IMR-90 (cell line): ENCODE data around the gene PTPN11. TPM values are rescaled to one million over a fixed set of nuclear protein-coding genes. Genes with fewer than 3 reads are reported as not detected.

Experiments
- ATAC-seq: fragments of 200-7000 bp; cut with Tn5 transposase; 2 replicates; pipeline ENCODE4 v1.9.1; 2020; ENCODE audit warnings: low read depth, mild to moderate bottlenecking, moderate library complexity
- BruUV-seq: library from RNA; stranded (reverse); fragments of 400-500 nt; replicated peaks from 2 replicates; lab custom pipeline; 2021; lab: Mats Ljungman, UMichigan
- CTCF ChIA-PET: fragments of 300-600 bp; formaldehyde crosslinking; extraction: SDS; loops from one replicate; lab custom pipeline; 2021; ENCODE audit warnings: antibody characterized with exemption; lab: Yijun Ruan, JAX
- POLR2A ChIA-PET: fragments of 300-600 bp; sonication (Branson Sonifier 250); formaldehyde crosslinking; loops from one replicate; lab custom pipeline; 2022; ENCODE audit warnings: antibody characterized with exemption; ENCODE audit not compliant: unreplicated experiment; lab: Charles Lee
- DNase-seq: peaks from one replicate; pipeline ENCODE4 v3.0.0; 2013
- H2AFZ ChIP-seq: replicated peaks from 2 replicates; pipeline ENCODE3; 2013; ENCODE audit warnings: low read length, mild to moderate bottlenecking; ENCODE audit not compliant: poor library complexity
- H2AK5ac ChIP-seq: 2 replicates; pipeline ENCODE4 v1.6.1; 2013; ENCODE audit warnings: low read depth, low read length, inconsistent platforms
- H2AK9ac ChIP-seq: replicated peaks from 2 replicates; pipeline ENCODE3; 2013; ENCODE audit warnings: mild to moderate bottlenecking, low read depth, low read length, moderate library complexity; ENCODE audit not compliant: poor library complexity
- H2BK120ac ChIP-seq: 2 replicates; pipeline ENCODE4 v1.6.1; 2013; ENCODE audit warnings: low read depth, low read length, inconsistent platforms
- H2BK15ac ChIP-seq: 3 replicates; pipeline ENCODE4 v1.6.1; 2013; ENCODE audit warnings: low read depth, low read length, inconsistent platforms
- H2BK20ac ChIP-seq: 2 replicates; pipeline ENCODE4 v1.6.1; 2013; ENCODE audit warnings: low read depth, mild to moderate bottlenecking, inconsistent platforms, low read length, moderate library complexity
- H2BK5ac ChIP-seq: 2 replicates; pipeline ENCODE4 v1.6.1; 2013; ENCODE audit warnings: mild to moderate bottlenecking, low read depth, low read length, inconsistent platforms; ENCODE audit not compliant: poor library complexity, severe bottlenecking
- H3K14ac ChIP-seq: replicated peaks from 2 replicates; pipeline ENCODE4 v1.6.1; 2013; ENCODE audit warnings: low read depth, low read length, inconsistent platforms
- H3K18ac ChIP-seq: 2 replicates; pipeline ENCODE4 v1.6.1; 2013; ENCODE audit warnings: low read depth, low read length, control low read depth
- H3K23ac ChIP-seq: 2 replicates; pipeline ENCODE4 v1.6.1; 2013; ENCODE audit warnings: low read depth, low read length, inconsistent platforms
- H3K27ac ChIP-seq: 2 replicates; pipeline ENCODE4 v1.5.1; 2013; ENCODE audit warnings: mild to moderate bottlenecking, control low read depth, low read length; ENCODE audit not compliant: insufficient read depth
- H3K27me3 ChIP-seq: 2 replicates; pipeline ENCODE4 v1.6.1; 2013; ENCODE audit warnings: low read length; ENCODE audit not compliant: control insufficient read depth, insufficient read depth
- H3K36me3 ChIP-seq: 2 replicates; pipeline ENCODE4 v1.6.1; 2013; ENCODE audit warnings: low read length, mixed read lengths; ENCODE audit not compliant: control insufficient read depth, insufficient read depth
- H3K4ac ChIP-seq: 2 replicates; pipeline ENCODE4 v1.6.1; 2013; ENCODE audit warnings: low read depth, low read length, inconsistent platforms
- H3K4me1 ChIP-seq: 2 replicates; pipeline ENCODE4 v1.6.1; 2013; ENCODE audit warnings: low read length, mixed read lengths; ENCODE audit not compliant: control insufficient read depth, insufficient read depth
- H3K4me2 ChIP-seq: 2 replicates; pipeline ENCODE4 v1.6.1; 2013; ENCODE audit warnings: low read depth, mild to moderate bottlenecking, control low read depth, low read length, moderate library complexity
- H3K4me3 ChIP-seq: 2 replicates; pipeline ENCODE4 v1.5.1; 2013; ENCODE audit warnings: low read depth, mild to moderate bottlenecking, control low read depth, low read length, moderate library complexity; ENCODE audit not compliant: insufficient read depth
- H3K56ac ChIP-seq: 2 replicates; pipeline ENCODE4 v1.6.1; 2013; ENCODE audit warnings: low read length, inconsistent platforms; ENCODE audit not compliant: insufficient read depth; ENCODE audit errors: extremely low read depth
- H3K79me1 ChIP-seq, 2 experiments: 2 replicates each; pipeline ENCODE4 v1.6.1; 2013; ENCODE audit warnings: low read length in 2 of 2, inconsistent platforms in 1 of 2, low read depth in 1 of 2
- H3K9ac ChIP-seq: 2 replicates; pipeline ENCODE4 v1.6.1; 2013; ENCODE audit warnings: low read depth, low read length, control low read depth
- H3K9me1 ChIP-seq: 2 replicates; pipeline ENCODE4 v1.6.1; 2013; ENCODE audit warnings: low read length, inconsistent platforms; ENCODE audit not compliant: insufficient read depth
- H3K9me3 ChIP-seq: 2 replicates; pipeline ENCODE4 v1.6.1; 2013; ENCODE audit warnings: low read length; ENCODE audit not compliant: control insufficient read depth, insufficient read depth
- H4K20me1 ChIP-seq: 2 replicates; pipeline ENCODE4 v1.6.1; 2013; ENCODE audit warnings: low read length, inconsistent platforms; ENCODE audit not compliant: insufficient read depth
- H4K5ac ChIP-seq: 2 replicates; pipeline ENCODE4 v1.6.1; 2013; ENCODE audit warnings: mild to moderate bottlenecking, low read depth, low read length, control low read depth
- H4K8ac ChIP-seq, 2 experiments: 2 replicates each; pipeline ENCODE4 v1.6.1; 2013; ENCODE audit warnings: low read depth in 2 of 2, low read length in 2 of 2, control low read depth in 1 of 2, inconsistent platforms in 1 of 2
- H4K91ac ChIP-seq: 2 replicates; pipeline ENCODE4 v1.6.1; 2013; ENCODE audit warnings: low read depth, low read length, inconsistent platforms; ENCODE audit not compliant: insufficient read depth
- MAZ ChIP-seq: IDR thresholded peaks from 2 replicates; pipeline ENCODE4 v1.6.1; 2012; ENCODE audit warnings: low read depth, mild to moderate bottlenecking, low read length, improper control_type of control experiment, moderate library complexity, borderline replicate concordance
- MXI1 ChIP-seq: IDR thresholded peaks from 2 replicates; pipeline ENCODE4 v1.6.1; 2012; ENCODE audit warnings: low read depth, mild to moderate bottlenecking, low read length, moderate library complexity, borderline replicate concordance
- WGBS, 2 experiments: methylation state at CpG; one replicate each; pipeline versions ENCODE4 v1.1.5 to v1.1.7; 2013; ENCODE audit warnings: missing lambda C conversion rate in 2 of 2; ENCODE audit not compliant: insufficient read length in 1 of 2; ENCODE audit errors: extremely low coverage in 2 of 2; 5-methylcytosine and 5-hydroxymethylcytosine counted together
- dilution Hi-C: fragments of 300-500 bp; cut with HindIII; formaldehyde crosslinking; loops from one replicate; pipeline ENCODE4 v1.14.3; 2018; ENCODE audit warnings: low sequenced_read_pairs; ENCODE audit not compliant: unreplicated experiment
- in situ Hi-C: fragments of 300-500 bp; cut with MboI; formaldehyde crosslinking; loops from 3 replicates; pipeline ENCODE4 v1.14.3; 2019; ENCODE audit warnings: low sequenced_read_pairs, inconsistent platforms, mixed read lengths
- intact Hi-C: fragments of 100-400 bp; cut with micrococcal nuclease; formaldehyde crosslinking; loops from 2 replicates; pipeline ENCODE4 v1.10.0; 2022
- polyA plus RNA-seq, 3 experiments: library from polyadenylated mRNA; depleted of rRNA; stranded (reverse); fragments of >200 nt; gene quantifications; 2 replicates each; pipeline ENCODE4 v1.2.3, GENCODE V29; 2012; ENCODE audit warnings: low replicate concordance in 1 of 3
- total RNA-seq: library from RNA; depleted of rRNA; stranded (reverse); fragments of >200 nt; gene quantifications from 2 replicates; pipeline ENCODE4 v1.2.3, GENCODE V29; 2012
- TF ChIP-seq, protein P1 (sequence below): fragments of 150-350 bp; IDR thresholded peaks from 2 replicates; pipeline ENCODE4 v1.6.1; 2016; ENCODE audit warnings: low read depth, mild to moderate bottlenecking, low read length, moderate library complexity, borderline replicate concordance

The PTPN11 gene
- total and polyA plus RNA-seq, 2 of the 4 experiments (the other 2 are of a cell fraction) = 52.9 to 135 TPM

DNA sequence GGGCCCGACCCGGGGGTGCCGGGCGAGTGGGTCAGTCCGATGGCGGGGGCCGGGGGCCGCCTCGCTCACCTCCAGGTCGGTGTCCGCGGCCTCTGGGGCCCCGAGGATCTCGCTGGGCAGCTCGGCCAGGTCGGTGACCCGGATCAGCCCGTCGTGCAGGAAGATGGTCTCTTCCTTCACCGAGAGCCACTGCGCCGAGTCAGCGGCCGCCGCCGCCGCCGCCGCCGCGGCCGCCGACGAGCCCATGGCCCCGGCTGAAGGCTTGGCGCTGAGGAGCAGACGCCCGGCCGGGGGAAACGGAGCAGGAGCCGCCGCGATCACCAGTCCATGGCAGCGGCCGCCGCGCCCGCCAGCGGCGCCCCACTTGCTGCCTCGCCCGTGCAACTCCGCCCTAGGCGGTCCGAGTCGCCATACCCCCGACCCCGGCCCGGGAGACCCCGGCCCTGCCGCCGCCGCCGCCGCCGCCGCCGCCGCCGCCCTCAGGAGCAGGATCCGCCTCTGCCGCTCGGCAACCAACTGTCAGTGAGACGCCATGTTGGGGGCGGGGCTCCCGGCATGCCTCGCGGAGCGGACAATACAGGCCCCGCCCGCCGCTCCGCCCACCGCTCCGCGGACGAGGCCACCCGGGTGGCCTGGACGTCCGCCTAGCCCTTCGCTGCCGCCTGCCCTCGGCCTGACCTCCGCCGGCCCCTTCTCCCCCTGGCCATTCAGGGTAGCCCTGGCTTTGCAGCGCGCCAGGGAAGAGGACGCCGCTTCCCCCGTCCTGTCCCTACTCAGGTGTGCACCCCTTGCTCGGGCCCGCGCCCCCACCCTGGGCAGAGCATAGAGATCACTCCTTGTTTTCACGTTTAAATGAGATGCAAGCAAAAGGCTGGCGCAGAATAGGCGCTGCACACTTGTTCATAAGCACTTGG is 36.6 kb upstream of the PTPN11 start, which contains the start of gene HECTD4:
Gene HECTD4, minus strand, starts transcription at position 549 of the 914 bp plus-strand sequence. Its CDS starts 303 bp downstream, at position 246.
- H4K91ac ChIP-seq = peak within 1 kb of the TSS; percentile 75; the same call in 1 of the 2 replicates
- peaks cover 7 to 30% of the 10 kb centered on the region in 2 experiments for H3K79me1 ChIP-seq
- BruUV-seq = no TSS peak
- peak; percentile 98 for ATAC-seq
- POLR2A ChIA-PET = no interaction called here
- peaks cover 10% of the 10 kb centered on the region; the same call in 1 of the 2 replicates for H4K20me1 ChIP-seq
- peak within 1 kb of the TSS; percentile 68 for H2BK120ac ChIP-seq
- peak within 1 kb of the TSS; percentile 88 for H3K14ac ChIP-seq
- peak within 1 kb of the TSS; percentile 84; the same call in 1 of the 2 replicates for H3K23ac ChIP-seq
- 0 out of 2 replicates have a peak within 1 kb of the TSS, but pooled peaks have one; percentile 8 for H3K56ac ChIP-seq
- no peak within 1 kb of the TSS for H2BK15ac ChIP-seq
- H3K4me2 ChIP-seq = peak within 1 kb of the TSS; percentile 98
- H3K9me1 ChIP-seq = peaks cover 9% of the 10 kb centered on the region
- CTCF ChIA-PET = no interaction called here
- no peak within 1 kb of the TSS for H2BK20ac ChIP-seq
- H3K18ac ChIP-seq = peak within 1 kb of the TSS; percentile 68
- H3K27ac ChIP-seq = peak within 1 kb of the TSS; percentile 91
- H3K9ac ChIP-seq = peak within 1 kb of the TSS; percentile 80
- H3K9me3 ChIP-seq = no peaks in the 10 kb centered on the region
- no peaks in the 10 kb centered on the region for H3K36me3 ChIP-seq
- peak within 1 kb of the TSS; percentile 84 for H2BK5ac ChIP-seq
- peak; percentile 73; the same call in 1 of the 2 replicates for TF ChIP-seq MXI1
- TF ChIP-seq, protein P1, sequence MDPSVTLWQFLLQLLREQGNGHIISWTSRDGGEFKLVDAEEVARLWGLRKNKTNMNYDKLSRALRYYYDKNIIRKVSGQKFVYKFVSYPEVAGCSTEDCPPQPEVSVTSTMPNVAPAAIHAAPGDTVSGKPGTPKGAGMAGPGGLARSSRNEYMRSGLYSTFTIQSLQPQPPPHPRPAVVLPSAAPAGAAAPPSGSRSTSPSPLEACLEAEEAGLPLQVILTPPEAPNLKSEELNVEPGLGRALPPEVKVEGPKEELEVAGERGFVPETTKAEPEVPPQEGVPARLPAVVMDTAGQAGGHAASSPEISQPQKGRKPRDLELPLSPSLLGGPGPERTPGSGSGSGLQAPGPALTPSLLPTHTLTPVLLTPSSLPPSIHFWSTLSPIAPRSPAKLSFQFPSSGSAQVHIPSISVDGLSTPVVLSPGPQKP = no peak
- TF ChIP-seq MAZ = peak; percentile 39; the same call in 1 of the 2 replicates
- H3K4me3 ChIP-seq = peak within 1 kb of the TSS; percentile 66
- H3K4ac ChIP-seq = peak within 1 kb of the TSS; percentile 89
- H2AFZ ChIP-seq = peak within 1 kb of the TSS; percentile 99
- intact Hi-C loops = loop anchor here (10.0 kb wide), 1 partner anchor 277 kb away; the partner anchor contains the start of gene NAA25
- peaks cover 8% of the 10 kb centered on the region for H3K4me1 ChIP-seq
- dilution Hi-C loops = no loop called here
- H3K27me3 ChIP-seq = no peaks in the 10 kb centered on the region
- DNase-seq = peak; percentile 75
- H4K5ac ChIP-seq = peak within 1 kb of the TSS; percentile 97
- peak within 1 kb of the TSS; percentile 65; the same call in 1 of the 2 replicates for H2AK5ac ChIP-seq
- H2AK9ac ChIP-seq = peak within 1 kb of the TSS; percentile 83
- in situ Hi-C loops = loop anchor here (10.0 kb wide), 1 partner anchor 117 kb away; no protein-coding TSS in a partner anchor
- 0% methylated on average over 41 of the region's 106 CpGs; no CpG with 5 or more reads in 1 of the 2 experiments for WGBS, 2 experiments
- peak within 1 kb of the TSS; percentile 90 to 99 for H4K8ac ChIP-seq
